H1 (cell line): Measurements from ENCODE around the gene CCDC174.

Experiments used
- BACH1 ChIP-seq: IDR thresholded peaks from 2 replicates; pipeline ENCODE4 v1.6.1; 2012; ENCODE audit warnings: low read length, improper control_type of control experiment
- BCL11A ChIP-seq, 2 experiments: IDR thresholded peaks; one replicate each; pipeline ENCODE4 v1.6.1; 2011; ENCODE audit warnings: low read depth in 2 of 2, low read length in 2 of 2, mild to moderate bottlenecking in 2 of 2
- CBX5 ChIP-seq: fragments of 300-800, 300-1000 bp; sonication (generic); IDR thresholded peaks from 2 replicates; pipeline ENCODE4 v1.7.1; 2016; ENCODE audit warnings: antibody characterized with exemption, low read length, low read depth
- CTCF ChIP-seq, 3 experiments: IDR thresholded peaks; 1 replicate in 2 of 3; 2 replicates in 1 of 3; pipeline versions ENCODE4 v1.5.1 to v1.6.1; 2011; ENCODE audit warnings: low read length in 3 of 3, mild to moderate bottlenecking in 3 of 3, inconsistent platforms in 2 of 3, low read depth in 1 of 3, moderate library complexity in 1 of 3; ENCODE audit not compliant: insufficient read depth in 1 of 3; ENCODE audit errors: control extremely low read depth in 1 of 3
- GTF2F1 ChIP-seq: IDR thresholded peaks from 2 replicates; pipeline ENCODE4 v1.6.1; 2012; ENCODE audit warnings: low read depth, low read length, improper control_type of control experiment, borderline replicate concordance
- POLR2A ChIP-seq, 2 experiments: IDR thresholded peaks; 1 replicate in 1 of 2; 2 replicates in 1 of 2; pipeline ENCODE4 v1.6.1; 2011; ENCODE audit warnings: low read depth in 2 of 2, low read length in 2 of 2, mild to moderate bottlenecking in 2 of 2; ENCODE audit errors: control extremely low read depth in 1 of 2
- POLR2AphosphoS5 ChIP-seq: IDR thresholded peaks from 2 replicates; pipeline ENCODE4 v1.6.1; 2011; ENCODE audit warnings: low read depth, low read length
- RNF2 ChIP-seq: fragments of 200-900, 300-1000 bp; sonication (generic); IDR thresholded peaks from 2 replicates; pipeline ENCODE4 v1.7.1; 2016; ENCODE audit warnings: borderline replicate concordance, low read depth, mild to moderate bottlenecking, antibody characterized with exemption, low read length; ENCODE audit not compliant: poor library complexity, severe bottlenecking; ENCODE audit errors: missing control alignments
- SP1 ChIP-seq: IDR thresholded peaks from 2 replicates; pipeline ENCODE4 v1.6.1; 2011; ENCODE audit warnings: low read depth, low read length
- SRF ChIP-seq: IDR thresholded peaks from 2 replicates; pipeline ENCODE4 v1.6.1; 2011; ENCODE audit warnings: mild to moderate bottlenecking, low read depth, low read length, moderate library complexity
- TAF1 ChIP-seq: IDR thresholded peaks from 2 replicates; pipeline ENCODE4 v1.6.1; 2011; ENCODE audit warnings: mild to moderate bottlenecking, low read depth, low read length
- TBP ChIP-seq: IDR thresholded peaks from 2 replicates; pipeline ENCODE4 v1.6.1; 2011; ENCODE audit warnings: low read depth, low read length, improper control_type of control experiment
- YY1 ChIP-seq: IDR thresholded peaks from 2 replicates; pipeline ENCODE4 v1.6.1; 2011; ENCODE audit warnings: low read depth, mild to moderate bottlenecking, low read length
- ZNF274 ChIP-seq: IDR thresholded peaks from 2 replicates; pipeline ENCODE4 v1.7.0; 2012; ENCODE audit warnings: low read length, borderline replicate concordance; ENCODE audit errors: extremely low read depth

- TF ChIP-seq BACH1: no peak
- TF ChIP-seq SRF: no peak
- TF ChIP-seq POLR2A (IDR thresholded peaks at IDR 0.05; ENCODE audit: control extremely low read depth in 1 of 2, low read depth in 2 of 2, low read length in 2 of 2): no peak
- no peak for TF ChIP-seq YY1
- no peak for TF ChIP-seq CTCF (IDR thresholded peaks at IDR 0.05; ENCODE audit: control extremely low read depth in 1 of 3, insufficient read depth in 1 of 3, low read depth in 1 of 3, low read length in 3 of 3)
- no peak for TF ChIP-seq RNF2
- no peak for TF ChIP-seq CBX5
- TF ChIP-seq GTF2F1: no peak
- TF ChIP-seq POLR2AphosphoS5: no peak
- TF ChIP-seq TBP: no peak
- no peak for TF ChIP-seq BCL11A (IDR thresholded peaks at IDR 0.05; ENCODE audit: low read depth in 2 of 2, low read length in 2 of 2)
- no peak for TF ChIP-seq TAF1
- no peak for TF ChIP-seq SP1
- TF ChIP-seq ZNF274: no peak
Observed at GRCh38 chr3:14706096-14706495, 54.5 kb downstream of the CCDC174 start.
